NT2/D1 (cell line): ENCODE results near the gene EFCAB9.

Experiments used
- SUZ12 ChIP-seq: IDR thresholded peaks from 2 replicates; pipeline ENCODE4 v1.6.1; 2011; ENCODE audit not compliant: insufficient read length, insufficient read depth; ENCODE audit errors: extremely low read depth
- YY1 ChIP-seq: IDR thresholded peaks from 2 replicates; pipeline ENCODE4 v1.6.1; 2011; ENCODE audit not compliant: insufficient read length, insufficient read depth
- ZNF274 ChIP-seq: IDR thresholded peaks from 2 replicates; pipeline ENCODE4 v1.6.1; 2011; ENCODE audit warnings: mild to moderate bottlenecking, low read depth, low read length

DNA sequence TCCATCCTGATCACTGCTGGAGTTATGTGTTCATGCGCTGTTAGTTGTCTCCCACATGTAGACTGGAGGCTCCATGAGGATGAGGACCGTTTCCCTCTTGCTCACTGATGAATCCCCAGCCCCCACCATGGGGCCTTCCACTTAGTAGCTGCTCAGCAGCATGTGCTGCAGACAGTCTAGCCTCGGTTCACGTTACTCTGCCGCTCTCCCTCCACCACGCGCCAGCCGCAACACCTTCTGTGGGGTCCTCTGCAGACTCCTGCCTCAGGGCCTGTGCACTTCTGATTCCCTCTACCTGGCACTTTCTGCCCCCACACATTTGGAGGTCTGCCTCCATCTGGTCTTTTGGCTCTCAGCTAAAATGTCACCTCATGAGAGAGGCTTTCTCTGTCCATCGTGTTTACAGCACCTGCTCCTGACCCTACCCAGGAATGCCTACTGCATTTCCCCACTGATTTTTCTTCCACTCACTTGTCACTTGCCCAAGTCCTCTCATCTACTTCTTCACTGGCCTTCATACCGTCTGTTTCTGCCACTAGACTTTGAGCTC lies 42.2 kb upstream of the EFCAB9 start:
- no peak for TF ChIP-seq ZNF274
- TF ChIP-seq YY1, result no peak
- TF ChIP-seq SUZ12, result no peak
